GM19328 (cell line): Measurements from ENCODE around the gene FSIP1.

Experiments
- ATAC-seq: cut with Tn5 transposase; IDR thresholded peaks from one replicate; pipeline ENCODE4 v1.9.1; 2021; ENCODE audit warnings: mild to moderate bottlenecking, moderate library complexity; ENCODE audit not compliant: unreplicated experiment

The FSIP1 gene

DNA sequence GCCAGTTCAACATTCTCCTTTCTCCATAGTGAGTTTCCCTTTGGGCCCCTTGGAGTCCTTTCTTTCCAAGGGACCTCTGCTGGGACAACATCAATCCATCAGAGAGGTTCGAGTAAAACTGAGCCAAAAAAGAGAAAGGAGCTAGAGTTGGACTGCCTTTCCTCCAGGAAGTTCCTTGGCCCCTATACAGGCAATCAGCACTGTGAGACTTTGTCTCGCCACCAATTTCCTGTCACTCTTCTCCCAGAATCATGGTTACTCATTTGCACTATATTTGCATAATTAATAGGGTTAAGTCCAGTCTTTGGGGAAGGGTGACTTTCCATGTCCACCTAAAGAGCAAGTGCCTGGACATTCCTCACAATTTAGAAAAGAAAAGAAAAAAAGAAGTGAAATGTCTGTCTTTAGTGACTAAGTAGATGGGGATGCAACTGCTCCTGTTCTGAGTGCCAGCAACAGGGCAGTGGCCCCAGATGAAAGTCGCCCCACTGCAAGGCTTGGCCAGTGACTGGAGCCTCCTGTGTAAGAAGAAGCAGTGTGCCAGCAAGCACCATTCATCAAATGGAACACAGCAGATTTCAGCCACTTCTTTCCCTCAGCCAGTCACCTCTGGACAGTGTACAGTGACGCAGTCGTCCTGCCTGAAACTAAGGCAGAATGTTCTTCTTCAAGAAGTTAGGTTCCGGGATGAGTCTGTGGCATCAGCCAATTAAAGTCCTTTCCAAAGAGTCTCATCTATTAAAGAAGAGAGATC lies 91.6 kb downstream of the FSIP1 start:
- ATAC-seq = no peak

- ATAC-seq = no peak
Measured at GRCh38 chr15:39687965-39688364, 94.7 kb downstream of the FSIP1 start.

GRCh38 chr15:39685999-39686613 lies 96.5 kb downstream of the FSIP1 start:
- ATAC-seq = no peak

GRCh38 chr15:39685367-39685766 lies 97.3 kb downstream of the FSIP1 start:
- ATAC-seq = no peak

DNA sequence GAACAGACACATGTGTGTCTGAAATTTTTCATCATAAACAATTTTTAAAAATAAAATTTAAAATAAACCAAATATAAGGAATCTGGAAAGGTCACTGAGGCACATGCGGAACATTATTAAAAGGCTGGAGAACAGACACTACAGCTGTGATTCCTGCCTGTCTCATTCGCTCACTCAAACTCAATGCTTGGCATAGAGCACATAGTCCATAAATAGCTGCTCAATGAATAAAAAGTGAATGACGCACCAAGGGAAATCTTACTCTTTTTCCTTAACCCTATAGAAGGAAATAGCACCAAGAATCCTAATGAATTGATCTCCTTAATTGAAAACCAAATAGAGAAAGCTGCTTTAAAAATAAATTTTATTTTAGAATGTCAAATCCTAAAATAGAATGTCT lies 98.4 kb downstream of the FSIP1 start:
- ATAC-seq = no peak

GRCh38 chr15:39682366-39682765 lies 100.3 kb downstream of the FSIP1 start:
- no peak for ATAC-seq

GRCh38 chr15:39680868-39681267 lies 101.8 kb downstream of the FSIP1 start:
- no peak for ATAC-seq

- no peak for ATAC-seq
Measured at GRCh38 chr15:39672666-39673065, 110.0 kb downstream of the FSIP1 start.

- no peak for ATAC-seq
Measured at GRCh38 chr15:39672184-39672583, 110.5 kb downstream of the FSIP1 start.

DNA sequence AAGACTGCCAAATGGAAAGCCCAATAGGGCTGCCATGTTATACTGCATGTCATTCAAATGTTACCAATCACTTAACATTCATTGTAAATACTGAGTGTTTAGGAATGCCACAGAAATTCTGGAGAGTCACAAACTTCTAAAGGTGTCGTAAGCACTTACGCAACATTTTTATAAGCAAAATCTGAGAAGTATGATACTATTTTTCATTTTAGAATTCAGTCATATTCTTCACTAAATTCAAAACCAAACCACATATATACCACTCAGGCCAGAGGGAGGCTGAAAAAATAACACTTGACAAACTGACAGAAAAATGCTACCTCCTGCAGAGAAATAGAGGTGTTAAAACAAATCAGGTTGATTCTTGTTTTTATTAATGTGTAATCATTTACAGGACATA lies 112.0 kb downstream of the FSIP1 start:
- ATAC-seq = no peak

DNA sequence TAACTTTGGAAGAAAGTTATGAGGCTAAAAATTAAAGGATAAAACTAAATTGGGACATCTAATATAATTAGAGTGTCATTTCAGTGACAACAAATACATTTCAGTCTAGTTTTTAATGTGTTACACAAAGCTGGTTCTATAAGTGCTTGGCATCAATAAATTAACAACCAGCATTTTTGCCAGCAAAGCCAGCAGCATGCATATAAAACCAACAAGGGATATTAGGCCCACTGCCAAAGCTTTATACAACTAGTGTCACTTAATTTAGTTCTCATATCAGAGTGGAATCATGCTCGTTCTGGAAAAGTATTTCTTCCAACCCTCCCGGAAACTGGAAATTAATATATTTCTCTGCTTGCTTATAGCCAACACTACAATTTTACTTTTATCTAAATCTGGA lies 113.0 kb downstream of the FSIP1 start:
- no peak for ATAC-seq

- no peak for ATAC-seq
Measured at GRCh38 chr15:39669241-39669640, 113.4 kb downstream of the FSIP1 start.

DNA sequence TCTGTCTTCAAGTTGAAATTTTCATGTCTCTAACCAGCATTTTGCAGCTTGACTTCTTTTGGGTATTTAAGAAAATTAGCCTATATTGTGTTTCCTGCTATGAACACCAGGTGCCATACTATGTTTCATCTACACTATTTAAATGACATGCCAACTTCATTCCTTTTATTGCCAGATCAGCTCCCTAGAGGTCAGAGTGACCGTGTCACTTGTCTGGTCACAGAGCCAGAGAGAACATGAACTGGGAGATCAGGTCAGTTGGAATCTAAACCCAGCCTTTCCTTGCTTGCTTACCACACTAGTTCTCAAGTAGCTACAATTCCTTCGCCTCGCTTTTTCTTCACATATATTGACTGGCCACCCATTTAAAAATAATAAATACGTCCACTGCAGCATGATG lies 114.2 kb downstream of the FSIP1 start:
- ATAC-seq = no peak

GRCh38 chr15:39667382-39668127 lies 115.1 kb downstream of the FSIP1 start:
- no peak for ATAC-seq

- no peak for ATAC-seq
Measured at GRCh38 chr15:39666677-39667076, 116.0 kb downstream of the FSIP1 start.

DNA sequence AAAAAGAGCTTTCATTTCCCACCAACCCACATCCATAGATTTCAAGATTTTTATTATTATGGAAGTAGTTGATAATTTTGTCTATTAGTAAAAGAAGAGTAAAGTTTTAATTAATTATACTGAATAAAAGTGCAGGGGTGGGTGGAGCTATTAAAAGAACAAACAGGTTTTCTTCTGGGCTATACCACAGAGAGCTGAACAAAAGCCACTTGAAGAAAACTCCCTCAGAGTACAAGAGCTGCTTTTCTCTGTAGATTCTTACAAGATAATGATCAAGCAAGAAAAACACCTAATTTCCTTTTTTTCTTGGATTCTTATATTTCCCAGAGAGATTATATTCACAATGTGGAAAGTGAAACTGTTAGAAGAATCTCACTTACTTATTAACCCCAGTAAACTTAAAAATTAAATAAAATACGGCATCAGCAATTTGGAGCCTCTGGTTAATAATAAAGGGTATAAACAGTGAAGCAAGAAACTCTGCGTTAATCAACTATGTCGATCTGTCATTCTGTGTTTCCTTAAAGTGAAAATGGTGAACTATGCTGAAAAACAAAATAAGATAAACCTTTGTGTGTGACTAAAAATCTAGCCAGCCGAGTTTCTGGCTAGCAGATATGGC lies 116.9 kb downstream of the FSIP1 start:
- ATAC-seq = no peak

- no peak for ATAC-seq
Measured at GRCh38 chr15:39663704-39664250, 118.9 kb downstream of the FSIP1 start.

DNA sequence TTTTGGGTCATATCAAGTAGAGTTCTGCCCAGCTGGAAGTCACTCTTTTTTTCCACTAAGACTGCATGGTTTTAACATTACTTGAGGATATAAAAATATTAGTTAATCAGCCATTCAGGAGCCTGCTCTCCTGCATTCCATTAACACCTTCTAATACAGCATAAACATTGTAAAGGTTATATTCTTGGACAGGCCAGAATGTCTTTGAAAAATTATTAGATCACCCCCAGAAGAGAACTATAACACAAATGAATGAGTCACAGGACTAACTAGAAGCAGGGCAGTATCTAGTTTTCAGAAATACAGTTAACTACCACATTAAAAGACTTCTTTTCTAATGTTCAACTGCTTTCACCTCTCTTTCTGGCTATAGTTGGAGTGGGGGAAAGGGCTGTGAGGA lies 120.9 kb downstream of the FSIP1 start:
- no peak for ATAC-seq

- ATAC-seq = no peak
Measured at GRCh38 chr15:39658740-39659139, 123.9 kb downstream of the FSIP1 start.

GRCh38 chr15:39657668-39658067 lies 125.0 kb downstream of the FSIP1 start:
- ATAC-seq = no peak

DNA sequence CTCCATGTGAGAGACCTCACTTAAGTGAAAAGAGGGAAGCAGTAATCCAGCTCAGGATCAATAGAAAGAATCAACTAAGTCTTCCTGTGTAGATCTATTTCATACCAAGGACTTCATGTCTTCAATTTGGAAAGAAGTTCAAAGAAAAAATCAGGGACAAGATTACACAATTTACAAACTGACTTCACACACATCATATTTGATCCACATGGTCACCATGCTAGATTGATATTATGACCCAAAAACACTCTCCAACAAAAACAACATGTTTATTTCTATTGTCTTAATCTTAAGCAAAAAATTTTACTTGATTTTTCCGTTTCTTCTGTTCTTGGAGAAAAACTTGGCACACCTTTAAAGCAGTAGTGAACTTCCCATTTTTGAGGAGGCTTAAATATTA lies 125.5 kb downstream of the FSIP1 start:
- no peak for ATAC-seq
